Omental fat pad (tissue), 4 donors: ENCODE data around the gene BTBD2. TPM values are rescaled to one million over a fixed set of nuclear protein-coding genes. Genes with fewer than 3 reads are reported as not detected.
A peak's percentile ranks its signal among the peaks of the same experiment; 100 is the strongest.

Experiments used
- ATAC-seq: fragments of 150-250 bp; one replicate; pipeline ENCODE4 v1.9.1; 2016; ENCODE audit warnings: mild to moderate bottlenecking, moderate library complexity; ENCODE audit not compliant: low FRiP score
- DNase-seq: peaks from one replicate; pipeline ENCODE4 v3.0.0-alpha.2; 2019; ENCODE audit warnings: low spot score
- CTCF ChIP-seq, 3 donors: fragments of 450-650 bp; IDR thresholded peaks; one replicate each; pipeline ENCODE4 v1.5.1; 2016 to 2017; ENCODE audit warnings: antibody characterized with exemption in 3 of 3, mild to moderate bottlenecking in 3 of 3, moderate library complexity in 2 of 3
- total RNA-seq, 4 donors: library from RNA; depleted of rRNA; stranded (reverse); fragments of >200 nt; gene quantifications; one replicate each; pipeline ENCODE4 v1.1.0, GENCODE V29; 2016

The BTBD2 gene
- total RNA-seq, 4 donors from 2014 or later = 37.1 to 58.3 (median 52.8) TPM

- no peak for ATAC-seq
- no peak for DNase-seq
- no peak for TF ChIP-seq CTCF (IDR thresholded peaks at IDR 0.05)
These were observed 35.9 kb downstream of the BTBD2 start for GRCh38 chr19:1979642-1980041.

- DNase-seq (no peak), ATAC-seq (no peak)
- TF ChIP-seq CTCF (IDR thresholded peaks at IDR 0.05) = no peak
These were observed 36.5 kb downstream of the BTBD2 start for GRCh38 chr19:1979017-1979416.

- no peak for DNase-seq
- ATAC-seq = no peak
- no peak for TF ChIP-seq CTCF (IDR thresholded peaks at IDR 0.05)
These were observed 37.1 kb downstream of the BTBD2 start for GRCh38 chr19:1978346-1978894.

GRCh38 chr19:1977120-1977519 is 38.4 kb downstream of the BTBD2 start:
- DNase-seq (no peak), ATAC-seq (peak; percentile 17)
- TF ChIP-seq CTCF (IDR thresholded peaks at IDR 0.05) = no peak

GRCh38 chr19:1975162-1975480 is 40.4 kb downstream of the BTBD2 start:
- DNase-seq (no peak), ATAC-seq (no peak)
- TF ChIP-seq CTCF (IDR thresholded peaks at IDR 0.05) = no peak

- TF ChIP-seq CTCF (IDR thresholded peaks at IDR 0.05) = no peak
- ATAC-seq = no peak
- DNase-seq = no peak
These were observed 40.9 kb downstream of the BTBD2 start for GRCh38 chr19:1974381-1975161.
